ENCODE data around the gene PIAS3. TPM values are rescaled to one million over a fixed set of nuclear protein-coding genes. Genes with fewer than 3 reads are reported as not detected.

PIAS3 gene
- total and polyA plus RNA-seq, 11 donors, result 14.2 to 31.0 (median 15.6) TPM

DNA sequence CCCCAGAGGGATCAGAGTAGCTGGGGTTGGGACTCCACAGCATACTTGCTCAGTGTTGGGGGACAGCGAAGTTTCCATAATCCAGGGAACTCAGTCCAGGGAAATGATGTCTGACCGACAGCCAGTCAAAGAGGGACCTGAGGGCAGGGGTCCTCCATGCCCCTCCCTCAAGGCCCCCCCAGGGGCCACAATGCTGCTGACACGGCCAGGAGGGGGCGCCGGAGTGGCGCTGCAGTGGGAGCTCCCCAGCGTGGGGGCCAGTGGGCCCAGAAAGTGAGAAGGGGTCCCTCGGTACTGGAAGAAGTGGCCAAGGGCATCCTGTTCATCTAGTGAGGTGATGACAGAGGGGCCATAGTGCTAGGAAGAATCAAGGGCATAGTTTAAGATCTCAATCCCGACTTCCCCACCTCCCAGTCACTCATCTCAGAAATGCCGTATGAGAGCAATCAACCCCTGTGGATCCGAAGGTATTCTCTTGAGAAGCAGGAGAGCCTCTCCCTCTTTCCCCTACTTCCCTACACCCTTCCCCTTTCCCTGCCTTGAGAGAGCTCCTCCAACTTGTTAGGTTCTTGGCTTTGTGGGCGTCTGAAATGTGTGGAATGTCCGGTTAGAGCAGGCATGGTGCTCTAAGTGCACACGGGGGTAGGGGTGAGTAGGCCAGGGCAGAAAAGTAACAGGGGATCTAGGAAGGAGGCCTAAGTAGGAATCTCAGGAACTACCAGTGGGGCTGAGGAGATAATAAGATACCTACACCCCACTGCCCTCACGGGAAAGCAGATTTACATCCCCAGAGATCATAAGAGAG is 9.3 kb downstream of the PIAS3 start:
- Histone ChIP-seq H3K4me1 (peaks cover 0 to 16% (median 11%) of the 10 kb centered on the region in 12 donors), H3K9me3 (no peaks in the 10 kb centered on the region), H3K27me3 (no peaks in the 10 kb centered on the region), H3K36me3 (peaks cover 0 to 70% (median 63%) of the 10 kb centered on the region in 9 donors), H3K27ac (no peak overlapping the region), H3K4me3 (no peak overlapping the region)
- no peak for ATAC-seq
- intact Hi-C loops (cut with DNase I), result loop anchor here in 9 of 10 donors (5.0 to 10.0 kb wide), 5 partner anchors 63 to 163 kb away; partner anchors contain the start of genes ITGA10 (in 4 of the 9), PEX11B (in 2 of the 9), ANKRD34A (in 1 of the 9) and LIX1L (in 1 of the 9)
- no peak for TF ChIP-seq POLR2A (IDR thresholded peaks at IDR 0.05)
- TF ChIP-seq, protein P1, sequence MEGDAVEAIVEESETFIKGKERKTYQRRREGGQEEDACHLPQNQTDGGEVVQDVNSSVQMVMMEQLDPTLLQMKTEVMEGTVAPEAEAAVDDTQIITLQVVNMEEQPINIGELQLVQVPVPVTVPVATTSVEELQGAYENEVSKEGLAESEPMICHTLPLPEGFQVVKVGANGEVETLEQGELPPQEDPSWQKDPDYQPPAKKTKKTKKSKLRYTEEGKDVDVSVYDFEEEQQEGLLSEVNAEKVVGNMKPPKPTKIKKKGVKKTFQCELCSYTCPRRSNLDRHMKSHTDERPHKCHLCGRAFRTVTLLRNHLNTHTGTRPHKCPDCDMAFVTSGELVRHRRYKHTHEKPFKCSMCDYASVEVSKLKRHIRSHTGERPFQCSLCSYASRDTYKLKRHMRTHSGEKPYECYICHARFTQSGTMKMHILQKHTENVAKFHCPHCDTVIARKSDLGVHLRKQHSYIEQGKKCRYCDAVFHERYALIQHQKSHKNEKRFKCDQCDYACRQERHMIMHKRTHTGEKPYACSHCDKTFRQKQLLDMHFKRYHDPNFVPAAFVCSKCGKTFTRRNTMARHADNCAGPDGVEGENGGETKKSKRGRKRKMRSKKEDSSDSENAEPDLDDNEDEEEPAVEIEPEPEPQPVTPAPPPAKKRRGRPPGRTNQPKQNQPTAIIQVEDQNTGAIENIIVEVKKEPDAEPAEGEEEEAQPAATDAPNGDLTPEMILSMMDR (IDR thresholded peaks at IDR 0.05), result peak in 6 of 12 donors; percentile 19 to 36 (median 24)
- DNase-seq, result no peak
- 71 to 78% (median 73%) methylated on average over 15 of the region's 15 CpGs for WGBS, 4 donors

DNA sequence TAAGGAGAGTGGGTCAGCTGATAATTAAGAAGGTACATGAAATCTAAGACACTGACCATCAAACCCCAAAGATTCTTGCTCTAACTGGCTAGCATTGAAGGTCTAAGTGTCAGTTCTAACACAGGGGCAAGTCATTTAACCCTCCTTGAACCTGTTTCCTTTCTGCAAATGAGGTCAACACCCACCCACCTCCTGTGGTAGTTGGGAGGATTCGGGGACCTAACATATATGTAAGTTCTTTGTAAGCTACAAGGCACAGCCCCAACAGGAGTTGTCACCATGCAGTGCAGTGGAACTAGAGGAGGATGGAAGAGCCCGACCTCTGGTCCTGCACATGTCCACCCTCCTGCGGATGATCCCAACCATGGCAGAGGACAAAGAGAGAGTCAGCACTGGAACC is 11.1 kb downstream of the PIAS3 start:
- WGBS, 4 donors, result 69 to 81% (median 77%) methylated on average over 3 of the region's 3 CpGs

DNA sequence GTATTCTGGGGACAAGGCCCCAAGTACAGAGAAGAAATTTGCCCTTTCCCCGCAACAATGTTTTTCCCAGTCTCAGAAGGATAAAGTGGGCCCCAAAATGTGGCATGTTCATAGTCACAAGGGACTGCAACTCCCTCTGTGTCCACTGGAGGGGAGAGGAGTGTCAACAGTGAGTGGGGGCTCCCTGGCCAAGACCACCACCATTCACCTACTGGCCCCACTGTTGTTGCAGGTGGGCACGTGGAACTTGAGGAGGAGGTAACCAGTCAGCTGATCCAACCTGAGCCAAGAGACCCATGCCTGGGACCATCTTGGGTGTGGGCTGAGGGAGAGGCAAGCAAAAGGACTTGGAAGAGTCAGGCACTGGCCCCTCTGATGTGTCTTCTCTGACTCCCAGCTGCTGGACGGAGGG is 12.7 kb downstream of the PIAS3 start:
- H3K36me3 ChIP-seq, result peaks cover 0 to 61% (median 50%) of the 10 kb centered on the region in 9 donors
- WGBS, 4 donors, result 61 to 79% (median 71%) methylated on average over 3 of the region's 3 CpGs
- intact Hi-C loops (cut with DNase I), result loop anchor here in 8 of 10 donors (2.0 to 5.0 kb wide), 4 partner anchors 66 to 167 kb away; partner anchors contain the start of genes ITGA10 (in 4 of the 8) and PEX11B (in 2 of the 8)
- H3K27me3 ChIP-seq, result no peaks in the 10 kb centered on the region
- DNase-seq (peak in 1 of 5 donors; percentile 29), ATAC-seq (peak; percentile 33 to 62 (median 52))
- H3K9me3 ChIP-seq, result no peaks in the 10 kb centered on the region
- peaks cover 0 to 23% (median 13%) of the 10 kb centered on the region in 12 donors for H3K4me1 ChIP-seq
- peak overlapping the region in 10 of 12 donors; percentile 32 to 75 (median 68) for H3K4me3 ChIP-seq
- H3K27ac ChIP-seq, result peak overlapping the region; percentile 3 to 85 (median 74)
- TF ChIP-seq POLR2A (IDR thresholded peaks at IDR 0.05), result no peak
- TF ChIP-seq, protein P1 (IDR thresholded peaks at IDR 0.05), result peak in 10 of 12 donors; percentile 39 to 61 (median 52)

More for the DNA sequence above, 11.1 kb downstream of the PIAS3 start:
- Histone ChIP-seq H3K4me1 (peaks cover 0 to 23% (median 13%) of the 10 kb centered on the region in 12 donors), H3K36me3 (peaks cover 0 to 61% (median 50%) of the 10 kb centered on the region in 9 donors), H3K27me3 (no peaks in the 10 kb centered on the region), H3K27ac (no peak overlapping the region), H3K4me3 (no peak overlapping the region), H3K9me3 (no peaks in the 10 kb centered on the region)
- no peak for TF ChIP-seq POLR2A (IDR thresholded peaks at IDR 0.05)
- TF ChIP-seq, protein P1 (IDR thresholded peaks at IDR 0.05), result no peak
- DNase-seq, result no peak
- intact Hi-C loops (cut with DNase I), result loop anchor here in 8 of 10 donors (2.0 to 5.0 kb wide), 4 partner anchors 64 to 165 kb away; partner anchors contain the start of genes ITGA10 (in 4 of the 8) and PEX11B (in 2 of the 8)
- no peak for ATAC-seq
